Naive B cell (primary cell): ENCODE results near the gene CENPO. TPM values are rescaled to one million over a fixed set of nuclear protein-coding genes. Genes with fewer than 3 reads are reported as not detected.

Source experiments
- ATAC-seq, 2 donors: fragments of 150-1000 bp; cut with Tn5 transposase; 2 replicates each; pipeline ENCODE4 v1.10.0; 2021; ENCODE audit warnings: low read depth in 2 of 2, mild to moderate bottlenecking in 2 of 2, moderate library complexity in 2 of 2
- DNase-seq: peaks from one replicate; pipeline ENCODE4 v3.0.0; 2022
- H3K27ac Mint-ChIP-seq, 6 donors: one replicate each; pipeline ENCODE4 v1.8.0; 2020 to 2022; ENCODE audit warnings: mild to moderate bottlenecking in 6 of 6, mixed read lengths in 6 of 6, moderate library complexity in 5 of 6, inconsistent platforms in 2 of 6
- H3K27me3 Mint-ChIP-seq, 3 donors: one replicate each; pipeline ENCODE4 v1.8.0; 2021 to 2022; ENCODE audit warnings: mixed read lengths in 3 of 3, mild to moderate bottlenecking in 1 of 3
- H3K36me3 Mint-ChIP-seq, 2 donors: one replicate each; pipeline ENCODE4 v1.8.0; 2020 to 2022; ENCODE audit warnings: mixed read lengths in 2 of 2, inconsistent platforms in 1 of 2, mild to moderate bottlenecking in 1 of 2
- H3K4me1 Mint-ChIP-seq, 3 donors: one replicate each; pipeline ENCODE4 v1.8.0; 2020 to 2022; ENCODE audit warnings: mixed read lengths in 3 of 3, inconsistent platforms in 1 of 3, mild to moderate bottlenecking in 1 of 3, moderate library complexity in 1 of 3
- H3K4me3 Mint-ChIP-seq, 8 donors: one replicate each; pipeline ENCODE4 v1.8.0; 2020 to 2022; ENCODE audit warnings: mild to moderate bottlenecking in 8 of 8, mixed read lengths in 8 of 8, moderate library complexity in 8 of 8, inconsistent platforms in 2 of 8
- H3K9me3 Mint-ChIP-seq, 7 donors: one replicate each; pipeline ENCODE4 v1.8.0; 2020 to 2022; ENCODE audit warnings: mixed read lengths in 7 of 7, mild to moderate bottlenecking in 5 of 7, inconsistent platforms in 2 of 7, moderate library complexity in 1 of 7
- polyA plus RNA-seq, 6 donors: library from polyadenylated mRNA; unstranded; fragments of 300-500 nt; fragmentation: Illumina TruSeq; gene quantifications; one replicate each; pipeline ENCODE4 v1.2.3, GENCODE V29; 2021; ENCODE audit warnings: low read depth in 6 of 6

Gene CENPO
- polyA plus RNA-seq, 6 donors from 2014 or later, result 0.56 to 4.5 (median 2.0) TPM

- Mint-ChIP-seq H3K4me1 (no peaks in the 10 kb centered on the region), H3K9me3 (no peaks in the 10 kb centered on the region), H3K36me3 (peaks cover 6 to 15% of the 10 kb centered on the region in 2 donors), H3K27me3 (no peaks in the 10 kb centered on the region), H3K27ac (peak overlapping the region in 1 of 6 donors; percentile 49), H3K4me3 (peak overlapping the region in 1 of 8 donors; percentile 35)
- ATAC-seq (no peak), DNase-seq (no peak)
Measured at GRCh38 chr2:24821433-24821891, 28.2 kb downstream of the CENPO start.

- Mint-ChIP-seq H3K27me3 (no peaks in the 10 kb centered on the region), H3K4me1 (no peaks in the 10 kb centered on the region), H3K9me3 (no peaks in the 10 kb centered on the region), H3K4me3 (no peak overlapping the region), H3K36me3 (peaks cover 6 to 7% of the 10 kb centered on the region in 2 donors), H3K27ac (no peak overlapping the region)
- ATAC-seq (no peak), DNase-seq (no peak)
Measured at GRCh38 chr2:24822049-24822706, 29.0 kb downstream of the CENPO start.

DNA sequence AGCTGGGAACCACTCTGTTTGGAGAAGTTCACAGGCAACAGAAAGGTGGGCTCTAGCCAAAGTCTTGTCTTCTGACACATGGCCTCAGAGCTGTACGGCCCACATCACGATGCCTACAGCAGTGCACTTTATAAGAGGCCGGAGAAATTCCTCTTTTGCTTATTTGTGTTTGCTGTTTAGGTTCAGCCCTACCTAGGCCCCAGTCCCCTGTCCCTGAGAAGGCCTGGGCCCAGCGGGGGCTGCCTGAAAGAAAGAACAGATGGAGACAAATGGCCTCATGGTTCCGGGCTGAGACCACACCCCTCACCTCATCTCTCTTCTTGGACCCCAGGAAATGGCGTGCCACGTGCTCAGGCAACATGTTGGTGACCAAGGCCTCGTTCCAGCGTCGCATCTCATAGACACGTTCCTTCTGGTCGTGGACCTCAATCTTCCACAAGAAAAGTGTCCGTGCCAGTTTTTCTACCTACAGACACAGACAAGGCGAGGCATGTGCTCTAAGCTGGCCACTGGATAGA is 30.9 kb downstream of the CENPO start:
- Mint-ChIP-seq H3K9me3 (no peaks in the 10 kb centered on the region), H3K27me3 (no peaks in the 10 kb centered on the region), H3K4me1 (peaks cover 0 to 3% (median 0%) of the 10 kb centered on the region in 3 donors), H3K4me3 (no peak overlapping the region), H3K27ac (peak overlapping the region in 1 of 6 donors; percentile 61), H3K36me3 (peaks cover 6 to 7% of the 10 kb centered on the region in 2 donors)
- DNase-seq (no peak), ATAC-seq (no peak)

GRCh38 chr2:24824966-24825882 is 32.0 kb downstream of the CENPO start:
- H3K4me3 Mint-ChIP-seq, result peak overlapping the region in 2 of 8 donors; percentile 61 to 66

GRCh38 chr2:24825883-24826772 is 32.9 kb downstream of the CENPO start:
- no peak for DNase-seq
- H3K4me1 Mint-ChIP-seq, result peaks cover 0 to 3% (median 0%) of the 10 kb centered on the region in 3 donors
- peak overlapping the region in 1 of 6 donors; percentile 70 for H3K27ac Mint-ChIP-seq
- no peaks in the 10 kb centered on the region for H3K9me3 Mint-ChIP-seq
- H3K27me3 Mint-ChIP-seq, result no peaks in the 10 kb centered on the region
- peaks cover 2 to 7% of the 10 kb centered on the region in 2 donors for H3K36me3 Mint-ChIP-seq
- peak overlapping the region in 1 of 8 donors; percentile 29 for H3K4me3 Mint-ChIP-seq
- ATAC-seq, result no peak

More at GRCh38 chr2:24824966-24825882, 32.0 kb downstream of the CENPO start:
- Mint-ChIP-seq H3K9me3 (no peaks in the 10 kb centered on the region), H3K4me1 (peaks cover 0 to 3% (median 0%) of the 10 kb centered on the region in 3 donors), H3K36me3 (peaks cover 6 to 7% of the 10 kb centered on the region in 2 donors), H3K27me3 (no peaks in the 10 kb centered on the region), H3K27ac (peak overlapping the region in 1 of 6 donors; percentile 70)
- DNase-seq (no peak), ATAC-seq (peak; percentile 45 to 50)

GRCh38 chr2:24826773-24827145 is 33.5 kb downstream of the CENPO start:
- Mint-ChIP-seq H3K9me3 (no peaks in the 10 kb centered on the region), H3K27ac (no peak overlapping the region), H3K27me3 (no peaks in the 10 kb centered on the region), H3K4me3 (no peak overlapping the region), H3K36me3 (peaks cover 0 to 7% of the 10 kb centered on the region in 2 donors), H3K4me1 (peaks cover 0 to 3% (median 0%) of the 10 kb centered on the region in 3 donors)
- DNase-seq (no peak), ATAC-seq (no peak)

DNA sequence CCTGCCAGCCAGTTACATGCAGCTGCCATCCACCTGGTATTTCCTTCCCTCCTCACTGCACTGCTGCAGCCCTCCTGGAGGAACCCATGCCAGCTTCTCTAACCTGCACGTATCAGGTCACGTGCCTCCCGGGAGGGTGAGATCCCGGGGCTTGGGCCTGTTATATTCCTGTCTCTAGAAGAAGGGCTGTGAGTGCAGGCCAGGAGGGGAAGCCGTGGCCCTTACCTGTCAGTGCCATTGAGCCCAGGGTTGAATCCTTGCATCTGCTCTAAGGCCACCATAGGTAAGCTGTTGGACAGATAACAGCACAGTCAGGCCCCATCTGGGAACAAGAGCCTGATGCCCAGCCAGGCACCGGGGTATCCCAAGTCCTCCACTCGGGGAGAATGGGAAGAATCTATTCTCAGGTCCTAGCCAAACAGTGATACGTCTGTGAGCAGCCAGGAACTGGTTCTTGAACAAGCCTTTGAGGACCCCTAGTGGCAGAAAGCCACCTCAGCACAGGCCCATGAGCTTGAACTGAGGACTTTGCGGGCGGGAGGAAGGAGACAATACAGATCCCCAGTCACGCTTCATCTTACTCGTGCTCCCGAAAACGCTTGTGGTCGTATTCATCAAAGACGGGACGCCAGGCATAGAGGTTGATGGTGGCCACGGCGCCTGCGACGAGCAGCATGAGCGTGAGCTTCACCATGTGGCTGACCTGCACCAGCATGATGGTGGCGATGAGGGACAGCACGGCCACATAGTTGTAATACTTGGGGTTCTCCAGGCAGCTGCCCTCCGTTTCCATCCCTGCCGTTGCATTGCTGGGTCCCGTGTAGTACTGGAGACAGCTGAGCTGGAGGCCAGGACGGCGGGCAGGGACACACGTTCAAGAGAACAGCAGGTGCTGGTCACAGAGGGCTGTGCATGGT is 34.4 kb downstream of the CENPO start:
- Mint-ChIP-seq H3K27ac (peak overlapping the region in 1 of 6 donors; percentile 69), H3K36me3 (peaks cover 2% of the 10 kb centered on the region in 2 donors), H3K4me3 (no peak overlapping the region), H3K9me3 (no peaks in the 10 kb centered on the region), H3K27me3 (no peaks in the 10 kb centered on the region), H3K4me1 (peaks cover 0 to 3% (median 0%) of the 10 kb centered on the region in 3 donors)
- ATAC-seq (peak; percentile 86 to 94), DNase-seq (peak; percentile 61)

GRCh38 chr2:24828238-24828996 is 35.2 kb downstream of the CENPO start:
- H3K27me3 Mint-ChIP-seq, result no peaks in the 10 kb centered on the region
- peaks cover 0 to 7% of the 10 kb centered on the region in 2 donors for H3K36me3 Mint-ChIP-seq
- ATAC-seq (no peak), DNase-seq (no peak)
- no peak overlapping the region for H3K4me3 Mint-ChIP-seq
- peak overlapping the region in 1 of 6 donors; percentile 18 for H3K27ac Mint-ChIP-seq
- peaks cover 0 to 3% (median 0%) of the 10 kb centered on the region in 3 donors for H3K4me1 Mint-ChIP-seq
- no peaks in the 10 kb centered on the region for H3K9me3 Mint-ChIP-seq

DNA sequence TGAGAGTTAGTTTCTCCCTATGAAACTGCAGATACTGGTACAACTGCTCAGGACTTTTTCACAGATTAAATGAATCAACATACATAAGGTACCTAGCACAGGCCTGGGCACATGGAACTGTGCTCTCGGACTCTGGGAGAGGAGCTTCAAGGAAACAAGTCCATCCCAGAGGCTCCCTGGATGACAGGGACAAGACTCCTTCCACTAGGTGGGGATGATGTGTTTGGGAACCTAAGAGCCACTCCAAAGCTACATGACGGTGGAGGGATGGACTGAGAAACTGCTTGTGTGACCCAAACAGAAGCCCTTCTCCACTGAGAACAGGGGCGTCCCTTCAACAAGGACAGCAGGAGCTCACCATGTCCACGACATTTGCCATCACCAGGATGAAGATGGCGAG is 37.1 kb downstream of the CENPO start:
- ATAC-seq (no peak), DNase-seq (no peak)
- Mint-ChIP-seq H3K27me3 (no peaks in the 10 kb centered on the region), H3K4me1 (peaks cover 0 to 3% (median 0%) of the 10 kb centered on the region in 3 donors), H3K9me3 (no peaks in the 10 kb centered on the region), H3K4me3 (no peak overlapping the region), H3K36me3 (peaks cover 0 to 14% of the 10 kb centered on the region in 2 donors), H3K27ac (no peak overlapping the region)

- Mint-ChIP-seq H3K36me3 (peaks cover 0 to 15% of the 10 kb centered on the region in 2 donors), H3K4me3 (no peak overlapping the region), H3K27ac (no peak overlapping the region), H3K4me1 (peaks cover 0 to 3% (median 0%) of the 10 kb centered on the region in 3 donors), H3K9me3 (no peaks in the 10 kb centered on the region), H3K27me3 (no peaks in the 10 kb centered on the region)
- ATAC-seq (no peak), DNase-seq (no peak)
Measured at GRCh38 chr2:24830786-24831185, 37.6 kb downstream of the CENPO start.

GRCh38 chr2:24831221-24832072 is 38.2 kb downstream of the CENPO start:
- ATAC-seq (no peak), DNase-seq (no peak)
- Mint-ChIP-seq H3K4me3 (no peak overlapping the region), H3K27ac (peak overlapping the region in 1 of 6 donors; percentile 79), H3K4me1 (peaks cover 0 to 3% (median 0%) of the 10 kb centered on the region in 3 donors), H3K9me3 (no peaks in the 10 kb centered on the region), H3K36me3 (peaks cover 0 to 21% of the 10 kb centered on the region in 2 donors), H3K27me3 (no peaks in the 10 kb centered on the region)
